Neural cell (in vitro differentiated cells): ENCODE results near the gene SPINK6.

Experiments
- CTCF ChIP-seq: fragments of 450-650 bp; IDR thresholded peaks from 2 replicates; pipeline ENCODE4 v1.5.1; 2014; ENCODE audit warnings: antibody characterized with exemption, mild to moderate bottlenecking, moderate library complexity; ENCODE audit not compliant: poor library complexity, severe bottlenecking
- EP300 ChIP-seq: fragments of 450-650 bp; conservative IDR thresholded peaks from 2 replicates; pipeline ENCODE4 v1.6.1; 2014; ENCODE audit warnings: antibody characterized with exemption, mild to moderate bottlenecking, moderate library complexity; ENCODE audit not compliant: poor library complexity, severe bottlenecking
- EZH2 ChIP-seq: fragments of 200-600, 300-800 bp; shearing (Covaris generic), sonication (generic); IDR thresholded peaks from 2 replicates; pipeline ENCODE4 v1.6.1; 2014; ENCODE audit warnings: antibody characterized with exemption, low read length, borderline replicate concordance, mild to moderate bottlenecking; ENCODE audit not compliant: insufficient read depth, poor library complexity, severe bottlenecking
- MXI1 ChIP-seq: fragments of 450-650 bp; conservative IDR thresholded peaks from 2 replicates; pipeline ENCODE4 v1.6.1; 2014; ENCODE audit warnings: antibody characterized with exemption, mild to moderate bottlenecking; ENCODE audit not compliant: poor library complexity, severe bottlenecking
- POLR2AphosphoS5 ChIP-seq: IDR thresholded peaks from 2 replicates; pipeline ENCODE4 v1.6.1; 2012
- RAD21 ChIP-seq: fragments of 450-650 bp; conservative IDR thresholded peaks from 2 replicates; pipeline ENCODE4 v1.6.1; 2014; ENCODE audit warnings: antibody characterized with exemption, mild to moderate bottlenecking, moderate library complexity
- REST ChIP-seq: IDR thresholded peaks from 2 replicates; pipeline ENCODE4 v1.6.1; 2012; ENCODE audit warnings: borderline replicate concordance
- SMC3 ChIP-seq: fragments of 450-650 bp; conservative IDR thresholded peaks from 2 replicates; pipeline ENCODE4 v1.6.1; 2014; ENCODE audit warnings: antibody characterized with exemption, mild to moderate bottlenecking, moderate library complexity; ENCODE audit not compliant: poor library complexity

DNA sequence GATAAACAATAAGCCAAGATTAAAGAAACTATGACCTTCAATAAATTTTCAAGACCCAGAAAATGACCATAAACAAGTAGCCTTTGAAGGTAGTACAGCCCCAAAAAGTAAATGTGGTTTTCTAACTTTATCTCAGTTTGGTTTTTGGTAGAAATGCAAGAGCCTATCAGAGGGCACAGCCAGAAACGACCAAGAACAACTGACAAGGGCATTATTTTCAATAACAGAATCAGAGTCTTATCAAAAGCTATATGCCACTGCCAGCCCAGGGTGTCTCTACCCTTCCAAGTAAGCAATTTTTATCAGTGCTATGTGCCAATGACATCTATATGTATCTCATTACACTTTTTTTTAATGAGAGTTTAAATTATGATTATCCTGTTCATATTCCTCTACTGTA, 11.8 kb upstream of the SPINK6 start:
- TF ChIP-seq CTCF (no peak), RAD21 (no peak), EP300 (no peak), EZH2 (no peak), POLR2AphosphoS5 (no peak), MXI1 (no peak), REST (no peak), SMC3 (no peak)
